GM12874 (cell line): ENCODE measurements around the gene SLC1A4.

Source experiments
- CTCF ChIP-seq: IDR thresholded peaks from 2 replicates; pipeline ENCODE4 v1.5.1; 2011; ENCODE audit warnings: low read depth, mild to moderate bottlenecking, control low read depth, low read length, moderate library complexity; ENCODE audit not compliant: insufficient read depth

Gene SLC1A4

GRCh38 chr2:65040400-65041261 lies 51.4 kb downstream of the SLC1A4 start:
- peak; percentile 95 for TF ChIP-seq CTCF

GRCh38 chr2:65043001-65043400 lies 53.8 kb downstream of the SLC1A4 start:
- TF ChIP-seq CTCF, result no peak

GRCh38 chr2:65044097-65044735 lies 55.0 kb downstream of the SLC1A4 start:
- no peak for TF ChIP-seq CTCF

GRCh38 chr2:65045651-65046050 lies 56.5 kb downstream of the SLC1A4 start:
- no peak for TF ChIP-seq CTCF

GRCh38 chr2:65046633-65047407 lies 57.6 kb downstream of the SLC1A4 start:
- TF ChIP-seq CTCF, result no peak

GRCh38 chr2:65049010-65049639 lies 59.9 kb downstream of the SLC1A4 start:
- no peak for TF ChIP-seq CTCF

- TF ChIP-seq CTCF, result no peak
Measured at GRCh38 chr2:65050931-65051330, 61.7 kb downstream of the SLC1A4 start.
